COLO668 (cell line): ENCODE data around the gene C10orf71.

Experiments used
- DNase-seq: peaks from one replicate; lab custom pipeline; 2025; ENCODE audit not compliant: unreplicated experiment; lab: John Stamatoyannopoulos, UW

C10orf71 gene

DNA sequence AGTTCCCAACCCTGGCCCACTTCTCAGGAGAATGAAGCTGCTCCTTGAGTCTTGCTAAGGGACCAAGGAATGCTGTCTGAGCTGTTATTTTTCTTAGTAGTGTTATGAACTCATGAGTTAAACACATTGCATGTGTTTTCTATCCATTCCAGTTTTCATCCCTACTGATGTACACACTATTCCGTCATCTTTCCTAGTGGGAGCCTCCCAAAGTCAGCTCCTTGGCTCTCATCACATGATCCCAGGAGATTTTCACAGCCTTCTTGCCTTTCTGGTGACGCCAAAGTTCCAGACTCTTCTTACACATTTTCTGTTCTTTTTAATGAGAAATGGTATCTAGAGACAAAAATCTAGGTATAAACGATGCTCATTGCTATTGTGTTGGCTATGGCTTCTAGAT, 8.4 kb upstream of the C10orf71 start:
- DNase-seq: no peak

DNA sequence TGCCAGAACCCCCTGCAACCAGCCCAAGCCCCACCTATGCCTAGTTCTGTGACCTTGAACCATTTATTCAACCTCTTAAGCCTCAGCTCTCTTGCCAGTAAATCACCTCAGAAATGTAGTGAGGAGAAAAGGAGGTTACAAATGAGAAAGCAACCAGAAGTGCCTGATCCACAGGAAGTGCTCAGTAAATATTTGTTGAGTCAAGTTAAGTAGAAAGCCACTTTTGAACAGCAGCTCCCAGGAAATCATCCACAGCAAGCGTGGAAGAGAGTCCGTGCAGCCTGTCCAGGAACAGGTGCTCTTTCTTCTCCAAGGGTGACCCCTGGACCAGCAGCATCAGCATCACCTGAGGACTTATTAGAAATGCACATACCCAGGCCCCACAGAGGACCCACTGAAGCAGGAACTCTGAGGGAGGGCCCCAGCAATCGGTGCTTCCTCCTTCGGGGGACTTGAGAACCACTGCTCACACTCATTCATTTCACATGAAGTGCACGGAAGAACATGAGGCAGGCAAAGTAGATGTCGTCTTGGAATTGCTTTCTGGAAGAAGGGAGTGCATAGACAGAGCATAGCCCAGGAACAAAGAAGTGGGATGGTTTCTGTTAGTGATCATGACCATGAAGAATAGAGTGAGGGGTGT, 6.3 kb upstream of the C10orf71 start:
- DNase-seq: no peak

DNA sequence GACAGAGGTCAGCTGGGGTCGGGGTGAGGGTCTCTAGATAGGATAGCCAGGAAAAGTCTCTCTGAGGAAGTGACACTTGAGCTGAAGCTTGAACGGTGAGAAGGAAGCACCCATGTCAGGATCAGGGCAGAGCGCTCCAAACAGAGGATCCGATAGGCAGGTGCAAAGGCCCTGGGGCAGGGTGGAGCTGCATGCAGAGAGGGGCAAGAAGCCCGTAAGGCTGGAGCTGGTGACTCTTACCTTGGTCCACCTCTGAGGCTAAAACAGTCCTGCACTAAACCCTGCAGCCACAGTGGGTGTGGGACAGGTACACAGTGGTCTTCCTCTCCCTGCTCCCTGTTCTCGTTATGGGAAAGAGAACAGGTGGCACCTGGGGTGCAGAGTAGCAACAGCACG, 5.8 kb upstream of the C10orf71 start:
- no peak for DNase-seq

DNA sequence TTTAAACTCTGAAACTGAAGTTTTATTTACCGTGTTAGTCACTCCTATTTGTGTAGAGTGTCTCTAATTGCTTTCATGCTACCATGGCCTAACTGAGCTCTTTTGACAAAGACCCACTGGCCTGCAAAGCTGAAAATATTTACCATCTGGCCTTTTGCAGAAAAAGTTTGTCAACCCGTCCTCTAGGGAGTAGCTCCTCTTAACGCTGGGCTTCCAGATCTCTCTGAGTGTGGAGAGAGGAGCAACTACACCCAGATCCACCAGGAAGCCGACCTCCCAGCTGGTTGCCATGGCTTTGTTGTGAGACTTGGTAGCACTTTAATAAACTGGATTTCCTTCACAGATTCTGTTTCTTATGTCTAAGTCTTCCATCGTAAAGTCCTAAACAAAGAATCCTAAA, 4.2 kb upstream of the C10orf71 start:
- no peak for DNase-seq

DNA sequence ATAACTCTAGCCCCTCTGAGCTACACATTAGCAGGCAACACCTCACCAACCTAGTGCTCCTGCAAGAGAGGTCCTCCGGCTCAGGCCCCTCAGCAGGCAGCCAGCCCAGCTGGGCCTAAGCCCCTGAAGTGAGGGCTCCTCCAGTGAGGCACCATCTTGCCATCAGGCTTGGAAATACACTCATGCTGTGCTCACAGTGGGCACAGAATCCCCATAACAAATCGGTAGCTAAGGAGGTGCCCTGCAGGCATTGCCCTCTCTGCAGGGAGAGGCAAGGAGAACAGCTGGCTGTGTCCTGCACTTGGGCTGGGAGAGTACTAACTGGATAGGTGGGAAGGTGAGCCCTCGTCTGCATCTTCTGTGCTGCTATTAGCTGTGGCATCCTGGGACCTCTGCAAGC, 3.7 kb upstream of the C10orf71 start:
- DNase-seq: no peak

DNA sequence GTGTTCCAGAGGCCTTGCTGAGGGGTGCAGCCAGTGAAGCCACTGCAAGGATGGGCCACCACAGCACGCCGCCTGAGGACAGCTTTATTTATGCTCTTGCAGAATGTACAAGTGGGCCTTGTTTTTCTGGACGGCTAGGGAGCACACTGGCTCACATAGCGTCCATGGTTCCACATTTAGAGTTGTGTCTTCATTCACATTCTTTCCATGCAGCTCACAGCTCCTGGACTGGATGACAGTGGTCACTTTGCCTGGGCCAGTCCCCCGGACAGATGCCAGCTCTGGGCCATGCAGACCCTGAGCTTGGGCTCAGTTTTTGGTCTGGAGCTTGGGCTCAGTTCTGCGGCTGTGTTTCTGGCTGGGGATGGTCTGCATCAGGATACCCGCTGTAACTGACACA, 2.6 kb upstream of the C10orf71 start:
- no peak for DNase-seq

DNA sequence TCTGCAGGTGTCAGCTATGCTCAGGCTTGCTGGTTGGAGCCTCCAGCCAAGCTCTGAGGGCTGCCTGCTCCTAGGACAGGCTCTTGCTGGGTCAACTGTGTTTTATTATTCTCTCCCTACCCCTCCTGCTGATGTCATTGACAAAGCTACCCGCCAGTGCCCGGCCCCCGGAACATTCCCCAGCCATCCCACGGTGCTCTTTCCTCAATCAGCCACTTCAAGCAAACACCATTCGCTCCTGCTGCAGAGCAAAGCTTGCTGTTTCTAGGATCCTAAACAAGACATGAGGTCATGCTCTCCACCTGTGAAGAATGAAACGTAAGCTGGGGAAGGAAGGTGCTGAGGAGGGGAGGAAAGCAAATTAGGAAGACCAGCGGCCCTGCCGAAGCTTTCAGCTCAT, 2.1 kb upstream of the C10orf71 start:
- DNase-seq: no peak

DNA sequence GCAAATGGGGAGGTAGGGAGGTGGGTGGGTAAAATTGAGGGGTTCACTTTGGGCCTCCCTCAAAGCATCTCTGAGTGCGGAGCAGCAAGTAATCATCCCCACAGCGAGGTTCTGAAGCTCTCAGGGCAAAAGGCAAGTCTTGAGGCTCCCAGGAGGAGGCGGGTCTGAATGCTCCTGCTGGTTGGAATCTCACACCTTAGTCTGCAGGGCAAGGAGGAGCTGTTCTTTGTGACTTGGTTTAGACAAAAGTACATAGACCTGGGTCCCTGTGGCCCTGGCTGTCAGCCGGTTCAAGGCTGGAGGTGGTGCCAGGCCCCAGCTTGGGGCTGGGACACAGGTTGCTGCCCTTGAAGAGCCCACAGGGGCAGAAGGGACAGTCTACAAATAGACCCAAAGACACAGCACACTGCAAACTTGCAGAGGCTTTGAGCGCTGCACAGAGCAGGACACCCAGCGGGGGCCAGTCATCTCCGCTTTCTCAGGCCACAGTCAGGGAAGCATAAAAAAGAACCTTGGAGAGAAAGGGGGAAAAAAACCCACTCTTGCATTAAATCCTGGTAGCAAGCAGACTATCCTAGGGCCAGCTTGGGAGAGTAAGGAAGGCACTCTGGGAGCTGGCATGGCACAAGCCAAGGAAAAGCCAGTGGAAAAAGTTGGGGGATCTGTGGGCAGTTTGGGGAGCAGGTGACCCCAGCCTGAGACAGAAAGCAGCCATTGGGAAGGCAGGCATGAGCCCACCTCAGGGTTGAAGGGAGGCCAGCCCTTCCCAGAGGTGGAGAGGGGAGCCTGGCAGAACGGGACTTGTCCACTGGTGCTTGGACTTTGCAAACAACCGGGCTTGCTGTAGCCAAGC, 926 bp upstream of the C10orf71 start:
- DNase-seq: no peak

DNA sequence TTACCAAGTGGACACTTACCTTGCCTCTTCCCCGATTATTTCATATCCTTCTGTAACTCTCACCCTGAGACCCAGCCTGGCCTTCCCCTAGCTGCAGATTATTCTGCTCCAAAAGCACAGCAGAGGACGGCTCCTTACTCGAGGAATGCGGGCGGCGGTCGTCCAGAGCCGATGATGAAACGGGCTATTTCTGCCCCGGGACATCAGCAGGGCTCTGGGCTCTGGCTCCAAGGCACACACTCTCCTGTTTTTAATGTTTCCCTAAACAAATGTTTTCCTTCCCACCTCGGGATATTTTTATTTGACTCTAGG, 343 bp upstream of the C10orf71 start:
- DNase-seq: no peak

DNA sequence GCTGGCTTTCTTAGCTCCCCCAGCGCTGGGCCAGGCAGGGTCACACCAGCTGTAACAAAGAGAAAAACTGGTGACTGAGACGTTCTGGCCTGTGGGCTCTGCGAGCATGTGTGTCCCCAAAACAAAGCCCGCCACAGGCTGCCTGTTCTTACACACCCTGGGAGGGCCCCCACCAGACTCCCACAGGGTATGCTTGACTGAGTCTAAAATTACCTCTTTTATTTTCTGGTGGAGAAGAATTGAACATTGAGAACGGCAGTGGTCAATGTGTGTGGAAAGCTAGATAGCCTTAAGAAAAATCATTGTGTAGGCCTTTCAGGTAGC, 808 bp downstream of the C10orf71 start:
- DNase-seq: no peak

DNA sequence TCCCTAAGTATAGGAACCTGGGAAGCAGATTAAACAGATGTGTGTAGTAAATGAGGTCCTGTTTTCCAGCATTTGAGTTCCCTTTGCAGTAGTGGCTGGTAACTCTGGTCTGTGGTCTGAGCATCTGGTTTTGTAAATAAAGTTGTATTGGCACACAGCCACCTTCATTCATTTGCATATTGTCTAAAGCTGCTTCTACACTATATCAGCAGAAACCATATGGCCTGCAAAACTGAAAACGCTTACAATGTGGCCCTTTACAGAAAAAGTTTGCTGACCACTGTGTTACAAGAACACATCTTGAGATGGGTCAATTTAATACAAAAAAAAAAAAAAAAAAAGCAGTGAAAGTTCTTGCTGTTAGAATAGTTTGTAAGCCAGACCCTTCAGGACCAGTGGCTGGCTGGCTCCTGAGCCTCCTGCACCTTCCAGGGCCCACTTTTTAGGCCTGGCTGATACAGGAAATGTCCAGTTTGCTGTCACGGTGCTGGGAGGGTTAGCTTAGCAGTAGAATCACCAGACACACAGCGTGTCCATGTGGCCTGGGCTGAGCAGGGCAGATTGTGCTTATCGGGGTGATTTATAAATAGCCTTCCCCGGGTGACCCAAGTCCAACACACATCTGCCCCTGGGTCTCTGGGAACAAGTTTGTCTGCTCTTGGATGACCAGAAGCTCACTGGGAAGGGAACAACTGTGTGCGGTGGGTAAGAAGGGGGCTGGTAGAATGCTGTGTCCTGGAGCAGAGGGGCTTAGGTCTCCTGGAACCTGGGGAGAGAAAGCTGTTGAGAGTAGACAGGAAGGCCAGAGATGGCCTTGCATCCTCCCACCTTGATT, 1.4 kb downstream of the C10orf71 start:
- DNase-seq: no peak

DNA sequence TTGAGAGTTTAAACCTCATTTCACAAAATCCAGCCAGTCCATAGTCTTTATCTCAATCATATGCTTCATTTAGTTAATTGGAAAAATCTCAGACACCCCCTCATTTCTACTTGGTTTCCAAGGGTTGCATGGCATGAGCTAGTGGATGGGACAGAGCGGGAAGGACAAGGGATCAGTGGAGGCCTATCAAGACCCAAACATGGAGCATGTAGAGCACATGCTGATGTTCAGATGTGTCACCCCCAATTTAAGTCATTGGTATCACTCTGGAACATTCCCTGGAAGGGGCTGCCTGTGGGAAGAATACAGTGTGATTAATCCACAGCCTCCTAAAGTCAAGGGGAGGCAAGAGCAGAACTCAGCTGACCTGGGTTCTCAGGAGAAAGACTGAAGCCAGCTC, 2.3 kb downstream of the C10orf71 start:
- no peak for DNase-seq

DNA sequence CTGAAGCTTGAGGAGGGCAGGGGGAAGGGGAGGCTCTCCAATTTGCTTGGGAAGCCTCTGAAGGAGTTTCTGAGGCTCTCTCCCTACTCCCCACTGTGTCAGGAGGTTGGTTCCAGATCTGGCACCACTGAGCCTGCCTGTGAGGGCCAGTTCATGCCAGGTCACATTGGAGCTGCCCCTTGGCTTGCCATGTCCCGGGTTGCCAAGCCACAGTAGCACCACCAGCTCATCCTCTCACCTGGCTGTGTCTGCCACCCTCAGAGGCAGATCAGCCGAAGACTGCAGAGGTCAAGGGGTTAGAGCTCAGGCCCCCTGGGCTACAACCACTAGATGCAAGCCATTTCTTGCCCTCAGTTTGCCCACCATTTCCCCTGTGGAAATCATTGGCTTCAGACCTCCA, 3.1 kb downstream of the C10orf71 start:
- DNase-seq: no peak

DNA sequence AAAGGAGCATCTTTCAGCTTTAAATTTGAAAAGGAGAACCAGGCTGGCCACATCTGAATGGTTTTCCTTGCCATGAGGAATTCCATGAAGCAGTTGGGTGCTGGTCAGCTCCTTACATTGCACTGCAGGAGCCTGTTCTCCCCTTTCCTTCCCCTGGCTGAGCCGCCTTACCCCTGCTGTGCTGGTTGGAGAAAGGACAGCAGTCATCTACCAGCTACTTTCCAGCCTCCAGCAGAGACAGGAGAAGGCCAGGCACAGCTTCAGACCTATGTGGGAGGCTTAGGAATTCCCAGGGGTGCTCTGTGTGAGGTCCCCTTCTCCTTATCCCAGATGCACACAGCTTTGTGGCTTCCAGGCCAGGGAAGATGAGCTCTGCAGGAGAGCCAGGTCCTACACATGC, 4.7 kb downstream of the C10orf71 start:
- DNase-seq: no peak

DNA sequence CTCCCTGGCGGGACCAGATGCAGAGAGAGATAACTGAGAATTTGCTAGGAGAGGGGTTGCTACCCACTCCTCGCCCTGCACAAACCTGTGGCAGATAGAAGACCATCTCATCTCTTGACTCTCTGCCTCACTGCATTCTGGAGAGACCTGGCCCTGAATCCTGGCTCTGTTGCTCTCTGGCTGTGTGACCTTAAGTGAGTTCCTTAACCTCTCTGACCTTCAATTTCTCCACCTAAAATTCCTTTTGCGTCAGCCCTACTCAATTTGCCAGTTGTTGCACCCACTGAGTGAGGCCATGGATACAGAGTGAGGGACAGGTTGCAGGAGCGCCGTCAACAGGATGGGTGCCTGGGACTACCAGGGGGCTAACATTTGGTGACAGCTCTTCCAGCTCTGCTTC, 5.2 kb downstream of the C10orf71 start:
- DNase-seq: no peak

DNA sequence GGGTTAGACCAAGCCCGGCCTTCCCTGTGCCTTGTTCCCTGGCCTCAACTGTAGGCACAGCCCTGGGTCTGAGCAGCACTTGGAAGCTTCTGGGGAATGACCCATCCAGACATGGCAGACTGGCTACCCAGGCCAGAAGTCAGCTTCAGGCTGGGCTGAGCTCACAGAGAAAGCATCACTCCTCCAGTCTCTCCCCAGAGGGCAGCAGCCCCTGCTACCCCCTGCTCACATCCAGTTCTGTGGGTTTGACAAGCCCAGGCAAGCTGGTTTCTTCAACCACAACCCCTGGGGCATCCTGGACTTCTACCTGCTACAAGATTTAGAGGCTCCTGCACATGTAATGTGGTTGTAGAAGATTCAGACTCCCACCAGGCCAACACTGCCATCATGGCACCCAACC, 9.0 kb downstream of the C10orf71 start:
- no peak for DNase-seq

DNA sequence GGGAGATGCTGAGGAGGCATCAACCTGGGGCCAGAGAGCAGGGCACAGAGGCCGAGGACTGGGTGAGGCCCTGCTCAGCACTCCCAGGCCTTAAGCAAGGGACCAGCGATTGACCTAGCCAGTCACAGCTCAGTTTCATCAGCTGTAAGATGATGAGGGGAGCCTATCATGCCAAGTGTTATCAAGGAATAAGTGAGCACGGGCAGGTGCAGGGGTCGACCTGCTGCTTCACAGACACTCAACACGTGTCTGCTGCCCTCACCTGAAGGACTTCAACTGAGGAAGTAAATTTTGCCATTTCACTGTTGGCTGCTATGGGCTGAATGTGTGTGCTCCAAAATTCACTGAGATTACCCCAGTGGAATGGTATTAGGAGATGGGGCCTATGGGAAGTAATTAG, 9.9 kb downstream of the C10orf71 start:
- DNase-seq: no peak

DNA sequence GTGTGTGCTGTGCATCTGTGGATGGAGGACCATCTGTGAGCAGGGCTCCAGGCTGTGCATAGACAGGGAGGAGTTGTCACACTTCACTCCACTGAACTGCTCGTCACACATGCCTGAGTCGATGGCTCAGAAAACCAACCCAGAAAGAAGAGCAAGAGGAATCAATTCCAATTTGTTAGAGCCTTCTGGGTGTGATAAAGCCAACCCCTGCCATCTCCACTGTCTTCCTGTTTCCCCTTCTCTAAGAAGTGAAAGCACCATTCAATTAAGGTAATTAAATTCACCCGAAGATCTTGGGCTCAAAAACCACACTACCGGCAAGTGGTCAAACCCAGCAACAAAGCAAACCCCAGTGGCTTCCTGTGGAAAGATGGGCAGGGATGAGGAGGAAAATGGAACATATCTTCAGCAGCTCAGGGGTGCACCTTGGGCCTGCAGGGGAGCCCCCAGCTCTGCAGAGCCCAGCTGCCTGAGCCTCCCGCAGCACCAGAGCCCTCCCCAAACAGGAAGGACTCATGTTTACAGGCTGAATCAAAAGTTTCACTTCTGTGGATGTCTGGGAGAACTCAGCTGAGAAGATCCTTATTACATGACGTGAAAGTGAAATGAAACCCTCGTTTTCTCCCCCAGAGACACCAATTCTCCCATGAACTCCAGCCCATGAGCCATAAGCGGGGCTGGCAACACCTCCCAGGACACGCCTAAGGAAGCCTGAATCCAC, 10.9 kb downstream of the C10orf71 start:
- DNase-seq: no peak

DNA sequence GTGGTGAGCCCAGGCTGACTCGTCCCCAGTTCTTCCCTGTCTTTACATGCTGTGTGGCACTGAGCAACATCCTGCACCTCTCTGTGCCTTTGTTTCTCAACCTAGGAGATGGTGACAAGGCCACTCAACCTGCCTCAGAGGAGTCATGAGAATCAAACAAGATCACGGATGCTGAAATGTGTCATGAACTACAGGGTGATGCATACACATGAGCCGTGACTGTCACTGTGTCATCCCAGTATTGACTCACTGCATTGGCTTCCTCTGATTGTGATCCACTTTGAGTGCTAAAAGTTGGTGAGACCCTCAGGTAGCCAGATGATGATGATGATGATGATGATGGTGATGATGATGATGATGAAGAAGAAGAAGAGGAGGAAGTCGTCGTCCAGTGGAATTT, 11.5 kb downstream of the C10orf71 start:
- DNase-seq: no peak

DNA sequence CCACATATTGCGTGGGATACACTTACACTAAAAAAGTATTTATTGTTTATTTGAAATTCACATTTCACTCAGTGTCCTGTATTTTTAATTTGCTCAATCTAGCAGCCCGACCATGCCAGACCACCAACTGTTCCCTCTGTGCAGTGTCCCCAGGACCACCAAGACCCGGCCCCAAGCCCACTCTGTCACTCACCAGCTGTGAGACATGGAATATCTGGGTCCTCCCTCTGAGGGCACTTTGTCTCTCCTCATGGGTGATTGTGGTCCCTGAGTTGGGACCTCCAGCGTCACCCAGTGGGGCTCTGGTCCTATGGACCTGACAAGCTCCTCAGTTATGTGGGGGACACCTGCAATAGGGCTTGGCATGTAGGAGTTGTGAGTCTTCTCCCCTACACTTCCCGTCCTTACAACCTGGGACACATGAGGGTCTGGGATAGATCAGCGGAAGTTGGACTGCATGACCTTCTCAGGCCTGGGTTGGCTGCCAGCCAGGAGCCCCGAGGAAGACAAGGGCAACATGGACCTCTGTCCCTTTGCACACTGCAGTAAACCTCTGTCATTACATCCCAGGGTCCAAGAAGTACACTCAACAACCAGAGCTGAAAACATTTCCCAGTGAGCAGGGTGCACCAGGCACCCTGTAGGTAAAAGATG, 12.1 kb downstream of the C10orf71 start:
- no peak for DNase-seq

DNA sequence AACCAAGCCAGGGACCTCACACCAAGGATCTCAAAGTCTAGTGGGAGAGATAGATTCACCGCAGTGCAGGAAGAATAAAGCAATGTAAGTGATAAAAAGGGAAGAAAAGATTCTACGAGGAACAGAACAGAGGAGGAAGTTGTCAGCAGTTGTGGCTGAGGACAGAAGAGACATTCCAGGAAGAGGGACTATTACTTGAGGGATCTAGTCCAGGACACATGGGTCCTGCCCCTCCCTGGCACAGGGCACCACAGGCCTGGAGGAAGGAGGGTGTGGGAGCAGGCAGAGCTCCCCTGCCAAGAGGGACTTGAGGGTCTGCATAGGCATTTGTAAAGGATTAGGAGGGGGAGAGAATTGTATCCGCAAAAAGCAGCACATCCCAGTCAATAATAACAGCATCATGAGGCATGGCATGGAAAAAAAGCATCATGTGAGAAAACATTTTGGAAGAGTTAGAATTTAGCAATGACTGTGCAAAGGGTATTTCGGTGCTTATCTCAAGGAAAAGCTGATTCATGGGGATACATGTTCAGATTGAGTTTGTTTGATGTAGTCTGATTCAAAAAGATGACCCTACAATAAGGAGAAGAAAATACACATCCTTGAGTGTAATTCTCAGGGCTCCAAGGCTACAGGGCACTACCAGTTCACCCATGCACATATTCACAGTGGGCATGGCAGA, 12.7 kb downstream of the C10orf71 start:
- no peak for DNase-seq
